ENCODE results near the gene SNX19. TPM values are rescaled to one million over a fixed set of nuclear protein-coding genes. Genes with fewer than 3 reads are reported as not detected.

SNX19 gene
- total and polyA plus RNA-seq, 9 donors = 19.3 to 77.4 (median 45.0) TPM

DNA sequence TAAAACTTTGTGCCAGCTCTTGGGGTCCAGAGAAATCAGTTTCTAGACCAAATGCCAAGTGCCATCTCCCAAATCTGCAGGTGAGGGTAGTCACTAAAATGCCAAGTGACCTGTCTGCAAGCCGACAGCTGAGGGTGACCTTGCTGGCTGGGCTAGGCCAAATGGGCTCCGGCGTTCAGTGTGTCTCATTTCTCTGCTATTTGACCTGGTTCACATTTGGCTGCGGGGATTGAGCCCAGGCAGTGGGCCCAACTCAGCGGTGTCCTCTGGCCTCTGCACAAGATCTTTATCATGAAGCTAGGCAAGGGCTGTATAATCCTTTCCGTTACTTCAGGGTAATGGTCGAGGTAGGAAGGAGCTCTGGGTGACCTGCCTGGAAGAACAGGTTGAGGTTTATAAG, 87.5 kb downstream of the SNX19 start:
- no peaks in the 10 kb centered on the region for H3K9me3 ChIP-seq
- intact Hi-C loops (cut with DNase I) = no loop called here
- DNase-seq = no peak
- H3K4me1 ChIP-seq (ENCODE audit: insufficient read depth) = peaks cover 8% of the 10 kb centered on the region
- no peak overlapping the region for H3K4me3 ChIP-seq
- no peaks in the 10 kb centered on the region for H3K27me3 ChIP-seq
- H3K27ac ChIP-seq = no peak overlapping the region
- H3K36me3 ChIP-seq = no peaks in the 10 kb centered on the region
- TF ChIP-seq, protein P1, sequence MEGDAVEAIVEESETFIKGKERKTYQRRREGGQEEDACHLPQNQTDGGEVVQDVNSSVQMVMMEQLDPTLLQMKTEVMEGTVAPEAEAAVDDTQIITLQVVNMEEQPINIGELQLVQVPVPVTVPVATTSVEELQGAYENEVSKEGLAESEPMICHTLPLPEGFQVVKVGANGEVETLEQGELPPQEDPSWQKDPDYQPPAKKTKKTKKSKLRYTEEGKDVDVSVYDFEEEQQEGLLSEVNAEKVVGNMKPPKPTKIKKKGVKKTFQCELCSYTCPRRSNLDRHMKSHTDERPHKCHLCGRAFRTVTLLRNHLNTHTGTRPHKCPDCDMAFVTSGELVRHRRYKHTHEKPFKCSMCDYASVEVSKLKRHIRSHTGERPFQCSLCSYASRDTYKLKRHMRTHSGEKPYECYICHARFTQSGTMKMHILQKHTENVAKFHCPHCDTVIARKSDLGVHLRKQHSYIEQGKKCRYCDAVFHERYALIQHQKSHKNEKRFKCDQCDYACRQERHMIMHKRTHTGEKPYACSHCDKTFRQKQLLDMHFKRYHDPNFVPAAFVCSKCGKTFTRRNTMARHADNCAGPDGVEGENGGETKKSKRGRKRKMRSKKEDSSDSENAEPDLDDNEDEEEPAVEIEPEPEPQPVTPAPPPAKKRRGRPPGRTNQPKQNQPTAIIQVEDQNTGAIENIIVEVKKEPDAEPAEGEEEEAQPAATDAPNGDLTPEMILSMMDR (IDR thresholded peaks at IDR 0.05) = no peak
- TF ChIP-seq EP300 (IDR thresholded peaks at IDR 0.05) = no peak
- TF ChIP-seq POLR2A (IDR thresholded peaks at IDR 0.05) = no peak
- 78 to 91% (median 83%) methylated on average over 7 of the region's 7 CpGs for WGBS, 3 donors

DNA sequence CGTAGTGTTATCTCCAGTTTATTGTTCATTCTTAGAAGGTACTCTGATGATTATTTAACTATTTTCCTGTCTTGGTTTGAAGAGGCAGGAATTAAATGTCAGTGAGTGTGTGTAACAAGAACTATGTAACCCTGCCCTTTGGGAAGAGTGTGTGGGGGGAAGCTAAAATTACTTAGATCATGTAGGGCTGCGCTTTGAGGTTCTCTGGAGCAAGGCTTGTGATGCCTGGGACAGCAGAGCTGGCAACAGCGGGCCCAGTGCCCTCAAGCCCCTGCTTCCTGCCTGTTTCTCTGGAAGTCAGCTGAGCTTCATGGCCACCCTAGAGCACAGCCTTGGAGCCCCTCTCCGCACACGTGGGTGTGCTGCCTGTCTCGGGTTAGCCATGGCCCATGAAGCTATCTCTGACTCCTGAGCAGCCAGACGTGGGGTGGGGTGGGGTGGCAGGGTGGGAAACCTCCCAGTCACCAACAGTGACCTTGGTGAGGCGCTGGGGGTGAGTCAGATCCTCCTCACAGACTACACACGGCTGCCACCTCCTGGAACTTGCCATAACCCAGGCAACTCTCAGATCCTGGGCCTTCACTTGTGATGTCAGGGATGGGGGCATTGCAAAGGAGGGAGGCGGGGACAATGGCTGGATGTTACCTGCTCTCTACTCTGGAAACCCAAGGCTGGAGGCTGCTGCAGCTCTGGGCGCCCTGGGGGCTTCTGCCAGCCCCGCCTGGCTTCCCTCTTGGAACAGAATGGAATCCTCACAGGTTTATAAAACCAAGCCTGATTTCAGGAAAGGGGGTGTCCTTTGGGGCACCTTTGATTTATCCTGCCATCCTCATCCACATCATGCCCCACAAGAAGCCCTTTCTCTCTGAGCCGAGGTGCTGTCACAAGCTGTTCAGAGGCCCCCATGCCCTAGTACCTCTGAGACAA, 88.6 kb downstream of the SNX19 start:
- Histone ChIP-seq H3K36me3 (no peaks in the 10 kb centered on the region), H3K4me3 (no peak overlapping the region), H3K4me1 (ENCODE audit: insufficient read depth) (peaks cover 8% of the 10 kb centered on the region), H3K9me3 (no peaks in the 10 kb centered on the region), H3K27me3 (no peaks in the 10 kb centered on the region), H3K27ac (no peak overlapping the region)
- TF ChIP-seq EP300 (IDR thresholded peaks at IDR 0.05) (no peak), POLR2A (IDR thresholded peaks at IDR 0.05) (no peak)
- TF ChIP-seq, protein P1 (IDR thresholded peaks at IDR 0.05) = no peak
- WGBS, 3 donors = 48 to 62% (median 52%) methylated on average over 13 of the region's 13 CpGs
- peak; percentile 41 to 74 (median 54) for DNase-seq
- intact Hi-C loops (cut with DNase I) = no loop called here

DNA sequence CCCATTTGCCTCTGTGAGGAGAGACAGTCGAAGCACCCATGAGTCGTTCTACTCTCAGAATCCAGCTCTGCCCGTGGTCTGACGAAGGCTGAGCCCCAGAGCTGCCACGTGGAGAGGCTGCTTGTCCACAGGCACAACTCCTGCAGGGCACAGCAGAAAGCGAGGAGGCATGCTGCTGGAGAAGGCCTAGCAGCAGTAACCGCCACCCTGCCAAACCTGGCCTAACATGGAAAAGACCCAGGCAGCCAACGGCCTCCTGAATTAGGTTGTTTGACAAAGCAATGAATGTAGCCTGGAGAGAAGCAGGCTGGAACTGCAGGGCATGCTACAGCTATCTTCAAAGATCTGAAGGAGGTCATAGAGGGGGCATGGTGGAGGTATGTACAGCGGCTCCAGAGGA, 89.7 kb downstream of the SNX19 start:
- H3K27ac ChIP-seq = no peak overlapping the region
- no peaks in the 10 kb centered on the region for H3K9me3 ChIP-seq
- 89 to 91% (median 89%) methylated on average over 9 of the region's 9 CpGs for WGBS, 3 donors
- no peak for DNase-seq
- intact Hi-C loops (cut with DNase I) = no loop called here
- no peaks in the 10 kb centered on the region for H3K27me3 ChIP-seq
- peaks cover 8% of the 10 kb centered on the region for H3K4me1 ChIP-seq (ENCODE audit: insufficient read depth)
- H3K4me3 ChIP-seq = no peak overlapping the region
- no peaks in the 10 kb centered on the region for H3K36me3 ChIP-seq
- TF ChIP-seq, protein P1 (IDR thresholded peaks at IDR 0.05) = no peak
- no peak for TF ChIP-seq EP300 (IDR thresholded peaks at IDR 0.05)

DNA sequence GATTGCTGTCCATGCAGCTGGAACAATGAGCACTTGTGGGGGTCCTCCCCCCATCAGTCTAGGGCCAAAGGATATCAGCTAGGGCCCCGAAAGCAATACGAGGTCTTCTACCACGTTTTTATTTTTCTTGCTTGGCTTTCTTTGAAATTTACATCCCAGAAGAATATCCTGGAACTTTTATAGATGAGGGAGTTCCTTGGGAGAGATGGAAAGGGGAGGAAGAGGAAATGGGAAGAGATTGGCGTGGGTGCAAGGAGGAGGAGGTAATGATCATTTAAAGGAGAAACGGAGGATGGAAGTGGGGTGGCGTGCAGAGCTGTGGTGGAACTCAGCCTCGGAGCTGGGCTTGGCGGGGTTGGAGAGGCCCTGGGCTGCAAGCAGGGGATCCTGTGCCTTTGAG, 90.3 kb downstream of the SNX19 start:
- Histone ChIP-seq H3K27me3 (no peaks in the 10 kb centered on the region), H3K27ac (no peak overlapping the region), H3K4me1 (ENCODE audit: insufficient read depth) (peaks cover 8% of the 10 kb centered on the region), H3K4me3 (no peak overlapping the region), H3K9me3 (no peaks in the 10 kb centered on the region), H3K36me3 (no peaks in the 10 kb centered on the region)
- TF ChIP-seq EP300 (IDR thresholded peaks at IDR 0.05) (no peak), POLR2A (IDR thresholded peaks at IDR 0.05) (no peak)
- TF ChIP-seq, protein P1 (IDR thresholded peaks at IDR 0.05) = no peak
- intact Hi-C loops (cut with DNase I) = no loop called here
- 74 to 86% (median 79%) methylated on average over 8 of the region's 8 CpGs for WGBS, 3 donors
- no peak for DNase-seq
